Measurements from ENCODE around the gene WASF1. TPM values are rescaled to one million over a fixed set of nuclear protein-coding genes. Genes with fewer than 3 reads are reported as not detected.

Gene WASF1
- total and polyA plus RNA-seq, 2 donors (not counting 3 experiments of a cell fraction or from before 2014, with no cell fraction given), result 20.9 to 27.5 TPM

- FAIRE-seq, result no peak
- CTCF ChIA-PET, result interaction anchor here (0.8 to 3.1 kb wide), 4 partner anchors 11 to 454 kb away, joined by 3 to 26 read pairs (median 5); no protein-coding TSS in a partner anchor
Measured at GRCh38 chr6:110050440-110050813, 129.0 kb downstream of the WASF1 start.

More at GRCh38 chr6:110050440-110050813, 129.0 kb downstream of the WASF1 start:
- no peaks in the 10 kb centered on the region for H3K36me3 ChIP-seq (ENCODE audit: control insufficient read depth in 2 of 2, extremely low read depth in 1 of 2, insufficient read depth in 2 of 2, low read length in 2 of 2)
- no peaks in the 10 kb centered on the region for H3K9me1 ChIP-seq (replicated peaks; ENCODE audit: control insufficient read depth, extremely low read depth, insufficient read depth, low read length)
- H3K4me2 ChIP-seq (ENCODE audit: insufficient read depth, low read length), result no peak overlapping the region
- TF ChIP-seq JUN (IDR thresholded peaks at IDR 0.05; ENCODE audit: borderline replicate concordance, insufficient read depth, insufficient read length, low read depth), result no peak
- TF ChIP-seq CTCF (IDR thresholded peaks at IDR 0.05; ENCODE audit: extremely low read depth in 1 of 2, insufficient read depth in 1 of 2, low read depth in 1 of 2, low read length in 2 of 2), result no peak
- TF ChIP-seq FOS (IDR thresholded peaks at IDR 0.05; ENCODE audit: borderline replicate concordance, insufficient read depth, low read length), result no peak
- no peak for TF ChIP-seq POLR2AphosphoS5 (IDR thresholded peaks at IDR 0.05; ENCODE audit: insufficient read depth, low read depth, low read length)
- no peak for TF ChIP-seq GATA2 (IDR thresholded peaks at IDR 0.05; ENCODE audit: insufficient read depth, insufficient read length, low read depth, low read length)
- TF ChIP-seq EZH2 (IDR thresholded peaks at IDR 0.05; ENCODE audit: borderline replicate concordance, low read depth, low read length, severe bottlenecking), result no peak
- no peak for TF ChIP-seq POLR2A (IDR thresholded peaks at IDR 0.05; ENCODE audit: low read depth, low read length)
- TF ChIP-seq MYC (IDR thresholded peaks at IDR 0.05; ENCODE audit: low read depth, low read length), result no peak
- no peak for TF ChIP-seq MAX (IDR thresholded peaks at IDR 0.05; ENCODE audit: insufficient read depth, insufficient read length)
- H2AFZ ChIP-seq (ENCODE audit: low read depth, low read length), result no peak overlapping the region
- no peak overlapping the region for H3K9ac ChIP-seq (replicated peaks; ENCODE audit: extremely low read depth, insufficient read depth, low read length)
- H3K4me1 ChIP-seq (ENCODE audit: control insufficient read depth, extremely low read depth, insufficient read depth, low read length), result no peaks in the 10 kb centered on the region
- no peaks in the 10 kb centered on the region for H3K9me3 ChIP-seq (replicated peaks; ENCODE audit: control insufficient read depth, insufficient read depth, low read length)
- H3K79me2 ChIP-seq (ENCODE audit: control insufficient read depth, insufficient read depth, low read length), result no peaks in the 10 kb centered on the region
- POLR2A ChIA-PET, result no interaction called here
- dilution Hi-C loops (cut with MboI; ENCODE audit: extremely low pct_ligation_motif_present, low sequenced_read_pairs), result no loop called here
- H3K4me3 ChIP-seq (replicated peaks in 1 of 3; ENCODE audit: insufficient read depth in 1 of 3, low read depth in 1 of 3, low read length in 3 of 3), result no peak overlapping the region
- no peak overlapping the region for H3K27ac ChIP-seq (ENCODE audit: insufficient read depth, low read depth, low read length)
- peaks cover 5 to 19% of the 10 kb centered on the region in 2 experiments for H3K27me3 ChIP-seq (ENCODE audit: control insufficient read depth in 2 of 2, insufficient read depth in 2 of 2, low read length in 2 of 2)
- no peak for DNase-seq (ENCODE audit: low read depth, low spot score)
- H4K20me1 ChIP-seq (replicated peaks; ENCODE audit: control insufficient read depth, extremely low read depth, insufficient read depth, low read length), result no peaks in the 10 kb centered on the region
- BruUV-seq (replicated peaks), result no TSS peak
- intact Hi-C loops (cut with micrococcal nuclease), result no loop called here

Other genes with a start within 250 kb of the WASF1 start
- gene GPR6, start 201.4 kb downstream of the WASF1 start, total RNA-seq, result not detected in 2 replicates
- not detected in 2 replicates for gene GPR6, start 201.4 kb downstream of the WASF1 start, polyA plus RNA-seq
- 16.2 and 18.5 TPM in 2 replicates for gene CDC40, start 757 bp upstream of the WASF1 start, total RNA-seq
- gene CDC40, start 757 bp upstream of the WASF1 start, polyA plus RNA-seq, result 5.4 and 7.2 TPM in 2 replicates
- not detected in 2 replicates for gene METTL24, start 178.7 kb upstream of the WASF1 start, total RNA-seq
- not detected in 2 replicates for gene METTL24, start 178.7 kb upstream of the WASF1 start, polyA plus RNA-seq
- not detected in 2 replicates for gene DDO, start 235.9 kb upstream of the WASF1 start, total RNA-seq
- not detected in 2 replicates for gene DDO, start 235.9 kb upstream of the WASF1 start, polyA plus RNA-seq